Astrocyte (in vitro differentiated cells and primary cell): ENCODE measurements around the gene NDUFB7.

ENCODE experiments used
- CTCF ChIP-seq: IDR thresholded peaks from 2 replicates; pipeline ENCODE4 v1.5.1; 2011; ENCODE audit warnings: low read depth, mild to moderate bottlenecking, inconsistent platforms, low read length, moderate library complexity; ENCODE audit not compliant: insufficient read depth
- EZH2 ChIP-seq: IDR thresholded peaks from 2 replicates; pipeline ENCODE4 v1.6.1; 2012; ENCODE audit warnings: mild to moderate bottlenecking, low read length, inconsistent platforms; ENCODE audit not compliant: insufficient read depth

GRCh38 chr19:14519860-14520407 is 51.9 kb downstream of the NDUFB7 start:
- TF ChIP-seq CTCF: no peak
- no peak for TF ChIP-seq EZH2
